Mesothelial cell of epicardium (in vitro differentiated cells): ENCODE data around the gene DNM1L. TPM values are rescaled to one million over a fixed set of nuclear protein-coding genes. Genes with fewer than 3 reads are reported as not detected.

Source experiments
- DNase-seq, 2 experiments: peaks; one replicate each; pipeline ENCODE4 v3.0.0; 2021; ENCODE audit warnings: low spot score in 2 of 2; ENCODE audit not compliant: unreplicated experiment in 2 of 2
- H3K27ac Mint-ChIP-seq: 2 replicates; pipeline ENCODE4 v1.8.0; 2021; ENCODE audit warnings: mixed read lengths
- H3K27me3 Mint-ChIP-seq: 2 replicates; pipeline ENCODE4 v1.8.0; 2021; ENCODE audit warnings: low read depth, mixed read lengths
- H3K36me3 Mint-ChIP-seq: 2 replicates; pipeline ENCODE4 v1.8.0; 2021; ENCODE audit warnings: mixed read lengths
- H3K4me1 Mint-ChIP-seq: 2 replicates; pipeline ENCODE4 v1.8.0; 2021; ENCODE audit warnings: mixed read lengths
- H3K4me3 Mint-ChIP-seq: 2 replicates; pipeline ENCODE4 v1.8.0; 2021; ENCODE audit warnings: mild to moderate bottlenecking, moderate library complexity, mixed read lengths
- H3K9me3 Mint-ChIP-seq: 2 replicates; pipeline ENCODE4 v1.8.0; 2021; ENCODE audit warnings: mixed read lengths
- total RNA-seq: library from RNA; stranded (reverse); gene quantifications from 3 replicates; pipeline ENCODE4 v1.2.1, GENCODE V29; 2021
- TF ChIP-seq, protein P1 (sequence below): fragments of 200-600 bp; sonication (generic); IDR thresholded peaks from one replicate; pipeline ENCODE4 v1.5.0; 2021; ENCODE audit warnings: antibody characterized with exemption; ENCODE audit not compliant: unreplicated experiment

DNM1L gene
- total RNA-seq, 1 donor from 2014 or later = 86.9 TPM

DNA sequence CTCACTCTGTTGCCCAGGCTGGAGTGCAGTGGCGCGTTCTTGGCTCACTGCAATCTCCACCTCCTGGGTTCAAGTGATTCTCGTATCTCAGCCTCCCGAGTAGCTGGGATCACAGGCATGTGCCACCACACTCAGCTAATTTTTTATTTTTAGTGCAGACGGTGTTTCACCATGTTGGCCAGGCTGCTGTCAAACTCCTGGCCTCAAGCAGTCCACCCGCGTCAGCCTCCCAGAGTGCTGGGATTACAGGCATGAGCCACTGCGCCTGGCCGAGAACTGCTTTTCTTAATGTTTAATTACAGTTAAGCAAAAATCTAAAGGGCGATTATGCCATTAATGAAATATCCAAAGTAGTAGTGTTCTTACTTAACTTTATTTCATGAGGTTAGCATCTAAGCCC, 63.0 kb downstream of the DNM1L start:
- Mint-ChIP-seq H3K36me3 (peaks cover 42% of the 10 kb centered on the region), H3K4me1 (no peaks in the 10 kb centered on the region), H3K27me3 (no peaks in the 10 kb centered on the region), H3K9me3 (no peaks in the 10 kb centered on the region), H3K27ac (no peak overlapping the region), H3K4me3 (no peak overlapping the region)
- no peak for DNase-seq
- TF ChIP-seq, protein P1, sequence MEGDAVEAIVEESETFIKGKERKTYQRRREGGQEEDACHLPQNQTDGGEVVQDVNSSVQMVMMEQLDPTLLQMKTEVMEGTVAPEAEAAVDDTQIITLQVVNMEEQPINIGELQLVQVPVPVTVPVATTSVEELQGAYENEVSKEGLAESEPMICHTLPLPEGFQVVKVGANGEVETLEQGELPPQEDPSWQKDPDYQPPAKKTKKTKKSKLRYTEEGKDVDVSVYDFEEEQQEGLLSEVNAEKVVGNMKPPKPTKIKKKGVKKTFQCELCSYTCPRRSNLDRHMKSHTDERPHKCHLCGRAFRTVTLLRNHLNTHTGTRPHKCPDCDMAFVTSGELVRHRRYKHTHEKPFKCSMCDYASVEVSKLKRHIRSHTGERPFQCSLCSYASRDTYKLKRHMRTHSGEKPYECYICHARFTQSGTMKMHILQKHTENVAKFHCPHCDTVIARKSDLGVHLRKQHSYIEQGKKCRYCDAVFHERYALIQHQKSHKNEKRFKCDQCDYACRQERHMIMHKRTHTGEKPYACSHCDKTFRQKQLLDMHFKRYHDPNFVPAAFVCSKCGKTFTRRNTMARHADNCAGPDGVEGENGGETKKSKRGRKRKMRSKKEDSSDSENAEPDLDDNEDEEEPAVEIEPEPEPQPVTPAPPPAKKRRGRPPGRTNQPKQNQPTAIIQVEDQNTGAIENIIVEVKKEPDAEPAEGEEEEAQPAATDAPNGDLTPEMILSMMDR = no peak

DNA sequence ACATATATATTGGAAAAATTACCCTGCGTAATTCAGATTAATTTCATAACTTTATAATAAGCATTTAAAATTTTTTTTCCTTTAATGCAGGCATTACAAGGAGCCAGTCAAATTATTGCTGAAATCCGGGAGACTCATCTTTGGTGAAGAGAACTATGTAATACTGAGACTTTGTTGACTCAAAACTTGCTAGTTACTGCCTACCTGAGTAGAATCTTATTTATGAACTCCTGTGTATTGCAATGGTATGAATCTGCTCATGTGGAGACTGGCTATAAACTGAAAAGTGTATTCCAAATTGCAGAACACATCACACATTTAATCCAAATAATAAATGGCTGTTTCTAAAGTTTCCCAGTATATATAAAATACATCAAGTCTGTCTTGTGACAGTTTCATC, 64.2 kb downstream of the DNM1L start:
- TF ChIP-seq, protein P1 = no peak
- Mint-ChIP-seq H3K27ac (no peak overlapping the region), H3K9me3 (no peaks in the 10 kb centered on the region), H3K4me3 (no peak overlapping the region), H3K27me3 (no peaks in the 10 kb centered on the region), H3K4me1 (no peaks in the 10 kb centered on the region), H3K36me3 (peaks cover 46% of the 10 kb centered on the region)
- no peak for DNase-seq

DNA sequence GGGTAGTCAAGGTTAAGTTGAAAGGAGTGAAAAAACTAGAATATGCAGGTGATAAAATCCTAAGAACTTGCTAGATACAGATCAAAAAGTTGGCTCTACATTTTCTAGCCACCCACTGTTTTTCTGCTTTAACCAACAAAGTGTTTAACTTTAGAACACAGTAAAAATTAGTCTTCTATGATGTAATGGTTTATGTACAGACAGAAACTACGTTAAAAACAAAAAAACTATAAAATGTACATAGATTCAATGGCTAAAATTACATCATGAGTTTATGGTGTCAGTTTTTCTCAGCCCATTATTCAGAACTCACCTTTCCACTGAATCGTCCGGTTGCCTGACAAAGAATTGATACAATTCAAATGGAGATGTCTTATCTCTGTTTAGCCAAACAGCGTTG, 74.5 kb downstream of the DNM1L start:
- H3K36me3 Mint-ChIP-seq = peaks cover 21% of the 10 kb centered on the region
- H3K27me3 Mint-ChIP-seq = no peaks in the 10 kb centered on the region
- TF ChIP-seq, protein P1 = no peak
- H3K27ac Mint-ChIP-seq = peak overlapping the region; percentile 98
- peak overlapping the region; percentile 93 for H3K4me3 Mint-ChIP-seq
- no peaks in the 10 kb centered on the region for H3K9me3 Mint-ChIP-seq
- DNase-seq = no peak
- H3K4me1 Mint-ChIP-seq = peaks cover 28% of the 10 kb centered on the region

DNA sequence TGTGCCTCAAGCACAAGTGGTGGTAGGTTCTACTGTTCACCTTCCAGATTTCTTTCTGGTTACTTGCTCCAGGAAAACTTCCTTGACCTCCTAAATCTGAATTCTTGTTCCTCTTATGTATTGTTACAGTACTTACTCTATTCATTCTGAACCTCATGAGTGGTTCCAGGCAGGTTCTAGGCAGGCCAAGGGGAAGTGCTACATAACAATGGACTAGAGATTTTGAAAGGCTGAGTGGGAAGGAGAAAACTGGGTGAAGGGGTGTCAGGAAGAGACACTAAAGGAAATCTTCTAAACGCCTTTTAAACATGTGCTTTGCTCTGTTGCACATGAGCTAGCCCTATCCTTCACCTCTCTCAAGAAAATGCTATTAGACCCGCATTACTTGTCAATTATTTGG, 75.0 kb downstream of the DNM1L start:
- TF ChIP-seq, protein P1 = no peak
- Mint-ChIP-seq H3K36me3 (peaks cover 21% of the 10 kb centered on the region), H3K4me3 (peak overlapping the region; percentile 93), H3K9me3 (no peaks in the 10 kb centered on the region), H3K27me3 (no peaks in the 10 kb centered on the region), H3K4me1 (peaks cover 28% of the 10 kb centered on the region), H3K27ac (peak overlapping the region; percentile 98)
- DNase-seq = no peak

DNA sequence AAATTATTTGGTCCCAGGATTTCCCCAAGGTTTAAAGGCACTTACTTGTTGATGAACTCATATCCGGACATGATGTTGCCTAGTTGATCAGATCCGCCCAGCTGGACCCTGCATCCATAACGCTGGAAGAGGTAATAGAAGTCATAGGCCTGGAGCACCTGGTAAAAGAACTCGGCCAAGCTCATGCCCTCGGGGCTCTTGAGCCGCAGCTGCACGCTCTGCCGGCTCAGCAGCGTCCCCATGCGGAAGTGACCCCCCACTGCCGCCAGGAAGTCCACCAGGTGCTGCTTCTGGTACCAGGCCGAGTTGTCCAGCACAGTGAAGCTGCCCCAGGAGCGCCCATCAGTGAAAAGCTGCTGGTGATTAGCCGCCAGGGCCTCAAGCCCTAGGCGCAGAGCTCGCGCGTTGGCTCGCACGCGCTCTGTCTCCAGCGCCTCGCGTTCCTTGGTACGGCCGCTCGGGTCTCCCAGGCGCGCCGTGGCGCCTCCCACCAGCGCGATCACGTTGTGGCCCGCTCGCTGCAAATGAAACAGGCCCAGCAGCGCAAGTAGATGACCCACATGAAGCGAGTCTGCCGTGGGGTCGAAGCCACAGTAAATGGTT, 76.1 kb downstream of the DNM1L start:
- DNase-seq = peak; percentile 37 to 77
- Mint-ChIP-seq H3K4me1 (peaks cover 28% of the 10 kb centered on the region), H3K27me3 (no peaks in the 10 kb centered on the region), H3K36me3 (peaks cover 18% of the 10 kb centered on the region), H3K4me3 (peak overlapping the region; percentile 93), H3K9me3 (no peaks in the 10 kb centered on the region), H3K27ac (peak overlapping the region; percentile 98)
- TF ChIP-seq, protein P1 = peak; percentile 64
